GM18907 (cell line): Measurements from ENCODE around the gene TINCR.
"Not testable (repeated sequence)": the region's sequence is repeated elsewhere in the genome, so short reads cannot be mapped to it uniquely, and the experiment has no call there.

Experiments
- ATAC-seq: cut with Tn5 transposase; IDR thresholded peaks from one replicate; pipeline ENCODE4 v1.9.1; 2021; ENCODE audit warnings: mild to moderate bottlenecking, moderate library complexity; ENCODE audit not compliant: unreplicated experiment

Gene TINCR

GRCh38 chr19:5561559-5561958, 6.2 kb downstream of the TINCR start:
- ATAC-seq, result no peak

GRCh38 chr19:5560156-5560555, 7.6 kb downstream of the TINCR start:
- no peak for ATAC-seq

DNA sequence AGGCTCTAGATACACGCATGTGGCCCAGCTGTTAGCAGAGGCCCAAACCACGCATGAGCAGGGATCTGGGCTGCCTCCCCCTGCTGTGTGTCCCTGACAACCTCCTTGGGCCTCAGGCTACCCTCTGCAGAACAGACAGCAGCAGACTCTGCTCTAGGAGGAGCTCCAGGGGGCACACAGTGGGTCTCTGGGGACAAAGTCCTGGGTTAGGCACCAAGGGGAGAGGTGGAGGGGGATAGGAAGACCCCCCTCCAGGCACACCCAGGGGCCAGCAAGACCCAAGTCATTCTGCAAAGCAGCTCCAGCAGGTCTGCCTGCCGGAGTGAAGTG, 8.0 kb downstream of the TINCR start:
- no peak for ATAC-seq

GRCh38 chr19:5558101-5558621, 9.6 kb downstream of the TINCR start:
- no peak for ATAC-seq

GRCh38 chr19:5557691-5558090, 10.1 kb downstream of the TINCR start:
- ATAC-seq, result no peak

GRCh38 chr19:5554828-5555227, 12.9 kb downstream of the TINCR start:
- ATAC-seq, result no peak

GRCh38 chr19:5553892-5554291, 13.9 kb downstream of the TINCR start:
- ATAC-seq, result no peak

GRCh38 chr19:5547881-5548280, 19.9 kb downstream of the TINCR start:
- ATAC-seq, result no peak

GRCh38 chr19:5545984-5546383, 21.8 kb downstream of the TINCR start:
- no peak for ATAC-seq

DNA sequence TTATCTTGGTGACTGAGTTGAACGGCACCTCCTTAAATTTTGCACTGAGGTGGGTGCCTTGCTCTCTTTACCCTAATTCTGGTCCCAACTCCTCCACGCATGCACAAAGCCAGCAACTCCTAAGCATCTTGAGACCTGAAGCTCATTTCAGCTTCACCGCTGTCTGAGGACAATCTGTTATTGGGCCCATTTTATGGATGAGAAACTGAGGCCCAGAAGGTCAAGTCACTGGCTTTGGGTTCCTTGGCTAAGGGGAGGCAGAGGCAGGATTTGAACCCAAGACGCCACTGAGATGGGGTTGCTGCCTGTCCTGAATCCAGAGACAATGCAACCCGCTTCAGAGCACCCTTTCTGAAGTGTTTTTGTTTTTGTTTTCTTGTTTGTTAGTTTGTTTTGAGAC, 22.7 kb downstream of the TINCR start:
- ATAC-seq, result no peak

DNA sequence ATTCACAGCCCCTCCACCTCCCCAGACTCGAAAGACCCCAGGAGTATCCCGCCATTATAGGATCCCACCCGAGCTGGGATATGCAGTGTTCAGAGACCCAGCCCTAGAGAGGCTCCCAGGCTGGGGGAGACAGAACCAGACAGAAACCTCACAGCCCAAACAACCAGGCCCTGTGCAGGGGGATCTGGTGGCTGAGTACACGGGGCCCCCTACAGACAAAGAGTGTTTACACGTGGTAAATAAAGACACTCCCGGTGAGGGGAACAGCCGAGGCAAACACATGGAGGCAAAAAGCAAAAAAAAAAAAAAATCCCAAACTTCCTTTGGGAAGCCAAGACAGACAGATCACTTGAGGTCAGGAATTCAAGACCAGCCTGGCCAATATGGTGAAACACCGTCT, 25.1 kb downstream of the TINCR start:
- no peak for ATAC-seq

DNA sequence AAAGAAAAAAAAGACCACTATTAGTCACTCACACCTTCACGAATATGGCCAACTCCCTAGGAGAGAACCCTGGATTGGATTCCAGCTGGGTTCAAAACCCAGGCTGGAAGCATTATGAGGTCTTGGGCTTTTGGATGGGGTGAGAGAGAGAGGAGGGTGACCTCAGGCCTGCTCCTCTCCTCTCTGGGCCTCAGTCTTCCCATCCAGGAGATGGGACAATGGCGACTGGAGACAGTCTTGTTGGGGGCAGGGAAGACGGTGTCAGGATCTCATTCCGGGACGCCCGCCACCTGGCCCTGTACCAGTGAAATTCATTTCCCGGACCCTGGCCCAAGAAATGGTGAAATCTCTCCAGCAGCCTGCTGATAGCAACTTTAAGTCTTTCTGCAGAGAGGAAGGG, 26.3 kb downstream of the TINCR start:
- no peak for ATAC-seq

- ATAC-seq, result no peak
These were observed 27.5 kb downstream of the TINCR start for GRCh38 chr19:5540208-5540607.

GRCh38 chr19:5537870-5538269, 29.9 kb downstream of the TINCR start:
- ATAC-seq, result no peak

DNA sequence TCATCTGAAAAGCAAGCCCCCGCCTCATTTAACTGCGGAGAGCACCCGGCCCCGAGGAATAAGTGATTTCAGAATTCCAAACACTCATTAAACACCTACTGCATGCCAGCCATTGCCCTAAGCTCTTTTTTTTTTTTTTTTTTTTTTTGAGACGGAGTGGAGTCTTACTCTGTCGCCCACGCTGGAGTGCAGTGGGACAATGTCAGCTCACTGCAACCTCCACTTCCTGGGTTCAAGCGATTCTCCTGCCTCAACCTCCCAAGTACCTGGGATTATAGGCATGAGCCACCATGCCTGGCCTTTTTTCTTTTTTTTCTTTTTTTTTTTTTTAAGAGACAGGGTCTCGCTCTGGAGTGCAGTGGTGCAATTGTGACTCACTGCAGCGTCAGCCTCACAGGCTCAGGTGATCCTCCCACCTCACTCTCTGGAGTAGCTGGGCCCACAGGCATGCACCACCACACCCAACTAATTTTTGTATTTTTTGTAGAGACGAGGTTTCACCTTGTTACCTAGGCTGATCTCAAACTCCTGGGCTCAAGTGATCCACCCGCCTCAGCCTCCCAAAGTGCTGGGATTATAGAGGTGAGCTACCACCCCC, 30.7 kb downstream of the TINCR start:
- not testable (repeated sequence) for ATAC-seq

DNA sequence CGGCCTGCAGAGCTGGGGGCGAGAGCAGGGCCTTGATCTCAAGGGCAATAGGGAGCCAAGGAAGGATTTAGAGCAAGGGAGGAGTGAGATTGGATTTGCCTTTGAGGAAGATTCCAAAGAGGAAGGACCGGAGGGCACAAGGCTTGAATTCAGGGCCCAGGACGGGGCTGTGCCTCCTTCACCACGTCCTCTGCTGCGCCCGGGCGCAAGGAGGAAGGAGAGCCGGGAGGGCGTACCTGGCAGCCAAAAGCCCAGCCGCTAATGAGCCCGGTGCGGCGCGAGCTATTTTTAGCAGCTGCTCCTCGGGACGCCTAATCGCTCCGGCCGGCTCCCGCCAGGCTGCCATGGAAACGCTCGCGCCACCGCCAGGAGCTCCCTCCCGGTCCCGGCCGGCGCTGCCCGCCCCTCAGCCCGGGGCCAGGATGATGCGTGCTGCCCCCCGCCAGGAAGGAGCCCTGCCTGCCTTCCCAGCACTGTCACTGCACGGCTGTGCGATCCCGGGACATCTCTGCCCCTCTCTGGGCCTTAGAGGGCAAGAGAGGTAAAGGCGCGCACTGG, 31.3 kb downstream of the TINCR start:
- ATAC-seq, result no peak

DNA sequence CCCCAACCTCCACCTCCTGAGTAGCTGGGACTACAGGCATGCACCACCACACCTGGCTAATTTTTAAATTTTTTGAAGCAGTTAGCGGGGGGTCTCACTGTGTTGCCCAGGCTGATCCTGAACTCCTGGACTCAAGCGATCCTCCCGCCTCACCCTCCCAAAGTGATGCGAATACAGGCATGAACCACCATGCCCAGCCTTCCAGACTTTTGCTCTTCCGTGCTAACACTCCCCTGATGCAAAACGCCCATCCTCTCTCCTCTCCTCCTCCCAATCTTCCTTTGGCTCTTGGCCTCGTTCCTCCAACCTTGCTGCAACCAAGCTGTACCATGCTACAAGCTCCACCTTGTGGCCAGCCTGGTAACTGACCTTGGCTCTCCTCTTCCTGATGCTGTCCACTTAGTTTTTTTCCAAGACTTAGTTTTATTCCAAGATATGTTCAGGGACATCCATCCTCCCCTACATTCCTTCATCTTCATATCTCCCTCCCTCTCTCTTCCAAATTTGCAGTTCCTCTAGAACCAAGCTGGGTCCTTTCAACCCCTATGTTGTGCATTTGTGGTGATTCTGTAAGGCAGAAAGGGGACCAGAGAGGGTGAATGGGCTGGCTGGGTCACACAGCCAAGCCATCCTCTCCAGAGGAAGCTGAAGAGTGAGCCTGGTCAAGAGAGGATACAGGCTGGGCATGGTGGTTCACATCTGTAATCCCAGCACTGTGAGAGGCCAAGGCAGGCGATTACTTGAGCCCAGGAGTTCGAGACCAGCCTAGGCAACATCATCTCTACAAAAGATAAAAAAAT, 32.8 kb downstream of the TINCR start:
- ATAC-seq, result no peak

GRCh38 chr19:5533257-5533656, 34.5 kb downstream of the TINCR start:
- ATAC-seq, result no peak

GRCh38 chr19:5530701-5531100, 37.1 kb downstream of the TINCR start:
- ATAC-seq, result no peak

- ATAC-seq, result no peak
These were observed 41.1 kb downstream of the TINCR start for GRCh38 chr19:5526691-5527090.

GRCh38 chr19:5524081-5524480, 43.7 kb downstream of the TINCR start:
- no peak for ATAC-seq

GRCh38 chr19:5522106-5522505, 45.6 kb downstream of the TINCR start:
- ATAC-seq, result no peak
